Ecto neural progenitor cell (in vitro differentiated cells): ENCODE measurements around the gene AMBRA1.

Experiments
- DNase-seq: peaks from one replicate; pipeline ENCODE4 v3.0.0-alpha.2; 2018; ENCODE audit warnings: low spot score

Gene AMBRA1

DNA sequence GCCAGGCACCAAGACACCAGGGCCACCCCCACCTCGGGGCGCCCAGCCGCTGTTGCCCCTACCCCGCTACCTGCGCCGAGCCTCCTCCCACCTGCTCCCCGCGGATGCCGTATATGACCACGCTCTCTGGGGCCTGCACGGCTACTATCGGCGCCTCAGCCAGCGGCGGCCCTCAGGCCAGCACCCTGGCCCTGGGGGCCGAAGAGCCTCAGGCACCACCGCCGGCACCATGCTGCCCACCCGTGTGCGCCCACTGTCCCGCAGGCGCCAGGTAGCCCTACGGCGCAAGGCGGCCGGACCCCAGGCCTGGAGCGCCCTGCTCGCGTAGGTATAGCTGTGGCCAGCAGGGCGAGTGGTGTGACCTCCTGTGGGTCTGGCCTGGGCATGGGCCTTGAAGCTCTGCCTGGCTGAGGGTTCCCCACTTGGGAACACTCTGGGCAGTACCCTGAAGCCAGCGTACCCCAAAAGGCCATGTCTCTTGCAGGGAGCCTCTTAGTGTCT lies 227.1 kb downstream of the AMBRA1 start:
- DNase-seq = no peak

GRCh38 chr11:46366260-46366659 lies 227.6 kb downstream of the AMBRA1 start:
- DNase-seq = no peak

DNA sequence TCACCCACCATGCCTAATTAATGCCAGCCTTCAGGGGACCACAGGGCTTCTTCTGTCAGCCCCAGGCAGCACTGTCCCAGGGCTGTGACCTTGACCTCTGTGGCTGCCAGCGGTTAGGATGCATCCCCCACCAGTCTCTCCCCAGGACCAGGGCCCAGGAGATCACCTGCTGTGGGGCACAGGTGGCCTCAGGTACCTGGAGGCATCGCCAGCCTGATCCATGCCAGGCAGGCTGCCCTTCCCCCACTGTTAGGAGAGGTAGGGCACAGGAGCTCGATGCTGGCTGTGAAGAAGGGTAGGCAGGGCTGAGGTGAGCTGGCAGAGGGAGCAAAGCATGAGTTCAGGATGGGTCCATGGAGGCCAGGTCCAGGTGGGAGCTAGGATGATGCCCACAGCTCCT lies 229.0 kb downstream of the AMBRA1 start:
- no peak for DNase-seq

- no peak for DNase-seq
These were observed 229.8 kb downstream of the AMBRA1 start for GRCh38 chr11:46364056-46364455.

DNA sequence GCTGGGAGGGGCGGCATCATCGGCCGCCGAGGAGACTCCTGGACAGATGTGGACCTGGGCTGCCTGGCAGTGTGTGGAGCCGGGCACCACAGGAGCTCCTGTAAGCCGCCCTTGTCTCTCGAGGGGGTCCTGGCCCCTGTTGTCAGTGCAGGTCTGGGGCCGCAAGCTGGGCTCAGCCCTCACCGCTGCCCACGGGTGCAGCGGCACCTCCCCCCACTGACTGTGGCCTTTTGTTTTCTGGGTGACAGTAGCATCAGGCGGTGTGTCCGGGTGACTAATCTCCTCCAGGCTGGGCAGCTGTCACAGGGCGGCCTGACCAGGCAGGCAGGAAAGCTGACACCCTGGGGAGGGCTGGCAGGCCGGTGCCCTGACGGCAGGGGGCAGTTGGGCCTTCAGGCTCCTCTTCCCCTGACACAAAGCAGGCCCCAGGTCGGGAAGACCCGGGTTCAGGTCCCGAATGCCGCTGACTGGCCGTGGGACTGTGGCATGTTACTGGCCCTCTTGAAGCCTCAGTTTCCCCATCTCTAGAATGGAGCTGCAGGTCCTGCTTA lies 230.3 kb downstream of the AMBRA1 start:
- DNase-seq = no peak

DNA sequence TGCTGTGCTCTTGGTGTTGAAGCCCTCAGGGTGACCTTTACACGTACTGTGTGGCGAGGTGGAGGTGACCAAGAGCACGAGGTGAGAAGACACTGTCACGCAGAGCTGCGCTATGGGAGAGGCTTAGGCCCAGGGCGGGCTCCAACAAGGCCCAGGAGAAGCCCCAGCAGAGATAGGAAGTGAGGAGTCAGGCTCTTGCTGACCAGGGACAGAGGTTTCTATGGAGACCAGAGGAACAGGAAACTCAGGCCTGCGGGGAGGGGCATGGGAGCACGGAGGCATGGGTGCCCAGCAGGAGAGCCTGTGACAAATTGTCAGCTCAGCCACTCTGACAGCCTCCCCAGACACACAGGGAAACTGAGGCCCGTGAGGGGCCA lies 230.8 kb downstream of the AMBRA1 start:
- no peak for DNase-seq

- no peak for DNase-seq
These were observed 231.4 kb downstream of the AMBRA1 start for GRCh38 chr11:46362156-46363030.

- no peak for DNase-seq
These were observed 232.3 kb downstream of the AMBRA1 start for GRCh38 chr11:46361283-46362155.

DNA sequence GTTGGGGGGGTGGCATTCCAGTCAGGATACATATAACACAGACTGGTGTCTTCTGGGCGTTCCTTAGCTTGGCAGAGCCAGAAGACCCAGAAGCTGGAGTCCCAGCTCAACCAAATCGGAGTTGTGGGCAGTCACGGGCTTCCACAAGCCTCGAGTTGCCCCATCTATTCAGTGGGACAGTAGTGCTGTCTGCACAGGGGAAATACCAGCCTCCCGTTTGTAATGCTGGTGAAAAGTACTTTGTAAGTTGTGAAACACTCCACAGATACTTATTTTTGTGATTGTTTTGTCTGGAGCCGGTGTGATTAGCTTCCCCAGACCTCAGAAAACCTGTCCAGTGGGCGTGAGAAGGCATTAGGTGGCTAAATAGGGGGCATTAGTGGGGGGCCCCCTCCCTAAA lies 232.9 kb downstream of the AMBRA1 start:
- DNase-seq = no peak

- DNase-seq = no peak
These were observed 233.9 kb downstream of the AMBRA1 start for GRCh38 chr11:46359953-46360352.

DNA sequence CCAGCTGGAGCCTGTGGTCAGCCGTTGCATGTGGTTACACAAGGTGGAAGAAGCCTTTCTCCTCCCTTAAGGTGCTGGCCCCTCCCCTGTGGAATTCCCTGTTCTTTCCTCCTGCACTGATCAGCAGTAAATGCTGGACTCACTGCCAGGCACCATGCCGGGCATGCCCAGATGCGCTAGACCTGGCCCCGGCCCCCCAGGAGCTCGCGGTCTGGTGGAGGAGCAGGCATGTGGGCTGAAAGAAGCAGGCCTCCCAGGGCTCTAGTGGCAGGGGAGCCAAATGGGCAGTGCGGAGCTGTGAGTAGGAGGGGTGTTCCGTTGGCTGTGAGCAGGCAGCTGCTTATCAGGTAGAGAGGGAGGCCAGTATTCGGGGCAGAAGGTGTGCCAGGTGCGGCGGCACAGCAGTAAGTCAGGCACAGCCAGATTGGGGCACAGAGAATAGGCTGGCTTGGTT lies 236.3 kb downstream of the AMBRA1 start:
- no peak for DNase-seq

DNA sequence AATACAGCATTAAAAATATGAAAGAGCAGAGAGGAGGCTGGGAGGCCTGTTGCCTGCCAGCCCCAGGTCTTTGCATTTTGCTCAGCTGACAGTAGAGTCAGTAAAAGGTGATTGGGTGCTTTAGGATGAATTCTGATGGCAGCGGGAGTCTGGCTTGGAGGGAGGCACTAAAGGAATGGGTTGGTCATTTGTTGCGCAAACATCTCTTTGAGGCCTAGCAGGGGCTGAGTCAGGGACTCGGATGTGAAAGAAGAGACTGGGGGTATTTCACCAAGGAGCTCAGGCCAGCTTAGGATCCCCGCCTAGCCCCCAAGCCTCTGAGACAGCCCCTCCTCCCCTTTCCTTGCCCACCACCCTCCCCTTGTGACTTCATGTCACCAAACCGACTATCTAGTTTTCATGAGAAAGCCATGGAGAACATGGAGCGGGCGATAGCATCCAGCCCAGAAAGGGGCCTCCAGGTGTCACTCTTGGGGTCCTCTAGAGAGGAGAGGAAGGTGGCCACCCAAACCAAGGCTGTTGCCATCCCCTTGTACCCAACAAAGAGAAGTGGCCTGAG lies 236.8 kb downstream of the AMBRA1 start:
- no peak for DNase-seq

DNA sequence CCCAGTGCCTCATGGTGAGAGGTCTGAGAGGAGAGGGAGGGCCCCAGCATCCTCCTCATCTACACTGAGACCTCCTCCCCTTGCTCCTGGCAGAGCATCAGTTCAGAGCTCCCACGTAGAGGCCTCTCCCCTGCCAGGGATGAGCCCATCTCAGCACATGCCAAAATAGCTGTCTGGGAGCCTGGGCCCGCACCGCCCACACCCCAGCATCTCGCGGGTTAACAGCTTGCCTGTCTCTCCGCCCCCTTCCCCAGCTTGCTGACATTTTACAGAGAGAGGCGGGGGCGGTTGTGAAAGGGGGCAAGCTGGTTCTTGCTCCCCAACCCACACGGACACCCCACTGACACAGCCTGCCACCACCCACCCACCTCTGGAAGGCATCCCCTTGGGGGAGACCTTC lies 240.1 kb downstream of the AMBRA1 start:
- DNase-seq = no peak

- DNase-seq = peak; percentile 86
These were observed 241.6 kb downstream of the AMBRA1 start for GRCh38 chr11:46352063-46352841.

GRCh38 chr11:46351606-46352005 lies 242.2 kb downstream of the AMBRA1 start:
- no peak for DNase-seq

DNA sequence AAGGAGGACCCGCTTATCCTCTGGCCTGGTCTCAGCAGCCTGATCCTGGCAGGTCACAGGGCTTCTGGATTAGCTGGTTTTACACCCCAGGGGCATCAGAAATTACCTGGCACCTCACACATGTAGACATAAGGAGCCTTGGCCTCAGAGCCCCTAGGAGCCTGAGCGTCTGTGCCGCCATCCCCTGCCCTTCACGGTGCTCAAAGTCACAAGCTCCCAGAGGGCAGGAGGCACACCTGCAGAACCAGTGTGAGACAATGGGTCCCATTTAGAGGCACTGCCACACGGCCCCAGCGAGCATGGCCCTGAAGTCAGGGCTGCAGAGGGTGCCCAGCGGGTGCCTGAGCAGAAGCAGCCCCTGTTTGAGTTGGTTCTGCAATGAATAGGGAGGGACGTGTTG lies 242.7 kb downstream of the AMBRA1 start:
- DNase-seq = no peak

- no peak for DNase-seq
These were observed 243.1 kb downstream of the AMBRA1 start for GRCh38 chr11:46350695-46351094.

DNA sequence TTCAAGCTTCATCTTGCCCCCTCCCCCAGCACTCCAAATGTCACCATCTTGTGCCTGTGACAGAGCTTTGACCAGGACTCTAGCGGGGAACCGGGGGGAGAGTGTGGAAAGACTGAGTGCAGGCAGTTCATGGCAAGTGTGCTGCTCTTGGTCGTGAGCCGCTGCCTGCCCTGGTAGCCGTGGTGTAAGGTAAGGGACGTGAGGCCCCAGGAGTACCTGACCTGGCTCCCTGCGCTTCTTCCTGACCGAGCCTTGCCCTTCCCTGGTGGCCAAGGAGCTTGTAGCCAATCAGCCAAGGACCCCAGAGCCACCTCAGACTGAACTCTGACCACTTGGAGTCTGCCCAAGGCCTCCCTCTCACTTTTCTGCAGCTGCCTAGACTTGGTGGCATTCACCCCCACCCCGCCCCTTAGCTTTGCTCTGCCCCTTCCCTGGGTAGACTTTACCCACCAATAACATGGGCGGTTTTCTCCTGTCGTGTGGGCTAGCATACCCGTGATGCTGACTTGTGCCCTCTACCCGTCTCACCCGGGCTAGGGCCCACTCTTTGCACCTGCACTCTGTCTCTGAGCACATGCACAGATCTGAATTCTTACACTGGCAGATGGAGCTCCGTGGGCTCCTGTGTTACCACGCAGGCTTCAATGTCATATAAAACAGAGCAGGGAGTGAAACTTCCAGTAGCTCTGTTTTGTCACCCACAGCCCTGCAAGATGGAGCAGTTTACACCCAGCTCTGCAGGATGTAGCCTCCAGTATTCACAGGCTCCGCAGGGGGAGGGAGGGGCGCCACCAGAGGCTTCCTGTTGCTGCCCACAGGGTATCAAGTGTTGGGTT lies 245.0 kb downstream of the AMBRA1 start:
- no peak for DNase-seq

DNA sequence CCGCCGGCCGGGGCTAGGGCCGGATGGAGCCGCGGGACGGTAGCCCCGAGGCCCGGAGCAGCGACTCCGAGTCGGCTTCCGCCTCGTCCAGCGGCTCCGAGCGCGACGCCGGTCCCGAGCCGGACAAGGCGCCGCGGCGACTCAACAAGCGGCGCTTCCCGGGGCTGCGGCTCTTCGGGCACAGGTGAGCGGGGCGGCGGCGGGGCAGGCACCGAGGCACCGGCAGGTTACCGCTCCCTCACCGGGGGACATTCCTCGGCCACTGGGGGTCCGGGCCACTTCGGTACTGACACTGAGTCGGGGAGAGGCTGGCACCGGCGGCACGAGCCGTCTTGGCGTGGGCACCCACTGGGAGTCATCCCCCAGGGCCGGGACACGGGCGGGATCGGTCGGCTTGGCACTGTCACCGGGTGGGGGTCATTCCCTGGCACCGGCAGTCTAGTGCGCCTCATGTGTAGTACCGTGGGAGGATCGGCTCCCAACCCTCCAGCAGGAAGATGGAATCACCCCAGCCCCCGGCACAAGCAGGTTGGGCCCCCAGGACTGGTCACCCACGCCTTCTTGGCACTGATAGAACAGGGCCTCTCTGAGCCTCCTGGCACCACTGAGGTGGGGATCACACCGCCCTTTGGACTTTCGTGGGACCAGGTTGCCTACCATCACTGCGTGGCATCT lies 246.0 kb downstream of the AMBRA1 start:
- DNase-seq = no peak
